ENCODE measurements around the gene COL27A1. TPM values are rescaled to one million over a fixed set of nuclear protein-coding genes. Genes with fewer than 3 reads are reported as not detected.

The COL27A1 gene
- total RNA-seq, 3 donors from 2014 or later, result 3.5 to 22.0 (median 6.7) TPM

DNA sequence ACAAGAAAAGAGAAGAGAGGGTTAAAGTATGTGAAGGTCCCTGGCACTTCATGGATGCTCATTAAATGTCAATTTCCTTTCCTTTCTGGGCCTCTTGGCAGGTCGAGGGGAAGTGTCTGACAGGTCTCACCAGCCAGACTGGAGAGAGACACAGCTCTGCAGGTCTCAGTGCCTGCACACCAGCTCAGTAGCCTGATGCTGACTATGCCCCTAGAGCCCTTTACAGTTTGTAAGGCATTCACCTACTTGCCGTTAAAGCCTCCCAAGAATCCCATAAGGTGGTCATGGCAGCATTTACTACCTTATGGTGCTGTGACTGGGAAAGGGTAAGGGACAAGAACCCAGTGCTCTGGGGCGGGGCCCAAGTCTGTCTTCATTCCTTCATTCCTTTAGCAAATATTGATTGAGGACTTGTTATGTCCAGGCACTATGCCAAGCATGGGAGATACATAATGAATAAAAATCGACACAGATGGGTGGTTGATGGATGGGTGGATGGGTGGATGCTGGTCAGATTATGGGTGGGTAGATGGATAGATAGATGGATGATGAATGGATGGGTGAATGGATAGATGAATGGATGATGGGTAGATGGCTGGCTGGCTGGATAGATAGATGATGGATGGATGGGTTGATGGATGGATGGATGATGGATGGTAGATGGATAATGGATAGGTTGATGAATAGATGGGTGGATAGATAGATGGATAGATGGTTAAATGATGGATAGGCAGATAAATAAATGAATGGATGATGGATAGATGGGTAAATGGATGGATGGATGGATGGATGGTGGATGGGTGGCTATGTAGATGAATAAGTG is 34.9 kb upstream of the COL27A1 start:
- intact Hi-C loops (cut with DNase I; ENCODE audit: low total_unique reads), result no loop called here
- DNase-seq (ENCODE audit: low spot score in 2 of 2), result no peak
- Histone ChIP-seq H3K27me3 (no peaks in the 10 kb centered on the region), H3K27ac (peak overlapping the region in 1 of 2 donors; percentile 7), H3K9me3 (no peaks in the 10 kb centered on the region), H3K4me3 (no peak overlapping the region), H3K4me1 (no peaks in the 10 kb centered on the region), H3K36me3 (no peaks in the 10 kb centered on the region)
- TF ChIP-seq, protein P1, sequence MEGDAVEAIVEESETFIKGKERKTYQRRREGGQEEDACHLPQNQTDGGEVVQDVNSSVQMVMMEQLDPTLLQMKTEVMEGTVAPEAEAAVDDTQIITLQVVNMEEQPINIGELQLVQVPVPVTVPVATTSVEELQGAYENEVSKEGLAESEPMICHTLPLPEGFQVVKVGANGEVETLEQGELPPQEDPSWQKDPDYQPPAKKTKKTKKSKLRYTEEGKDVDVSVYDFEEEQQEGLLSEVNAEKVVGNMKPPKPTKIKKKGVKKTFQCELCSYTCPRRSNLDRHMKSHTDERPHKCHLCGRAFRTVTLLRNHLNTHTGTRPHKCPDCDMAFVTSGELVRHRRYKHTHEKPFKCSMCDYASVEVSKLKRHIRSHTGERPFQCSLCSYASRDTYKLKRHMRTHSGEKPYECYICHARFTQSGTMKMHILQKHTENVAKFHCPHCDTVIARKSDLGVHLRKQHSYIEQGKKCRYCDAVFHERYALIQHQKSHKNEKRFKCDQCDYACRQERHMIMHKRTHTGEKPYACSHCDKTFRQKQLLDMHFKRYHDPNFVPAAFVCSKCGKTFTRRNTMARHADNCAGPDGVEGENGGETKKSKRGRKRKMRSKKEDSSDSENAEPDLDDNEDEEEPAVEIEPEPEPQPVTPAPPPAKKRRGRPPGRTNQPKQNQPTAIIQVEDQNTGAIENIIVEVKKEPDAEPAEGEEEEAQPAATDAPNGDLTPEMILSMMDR (IDR thresholded peaks at IDR 0.05), result no peak
- TF ChIP-seq POLR2A (IDR thresholded peaks at IDR 0.05) (no peak), POLR2AphosphoS5 (IDR thresholded peaks at IDR 0.05) (no peak)

DNA sequence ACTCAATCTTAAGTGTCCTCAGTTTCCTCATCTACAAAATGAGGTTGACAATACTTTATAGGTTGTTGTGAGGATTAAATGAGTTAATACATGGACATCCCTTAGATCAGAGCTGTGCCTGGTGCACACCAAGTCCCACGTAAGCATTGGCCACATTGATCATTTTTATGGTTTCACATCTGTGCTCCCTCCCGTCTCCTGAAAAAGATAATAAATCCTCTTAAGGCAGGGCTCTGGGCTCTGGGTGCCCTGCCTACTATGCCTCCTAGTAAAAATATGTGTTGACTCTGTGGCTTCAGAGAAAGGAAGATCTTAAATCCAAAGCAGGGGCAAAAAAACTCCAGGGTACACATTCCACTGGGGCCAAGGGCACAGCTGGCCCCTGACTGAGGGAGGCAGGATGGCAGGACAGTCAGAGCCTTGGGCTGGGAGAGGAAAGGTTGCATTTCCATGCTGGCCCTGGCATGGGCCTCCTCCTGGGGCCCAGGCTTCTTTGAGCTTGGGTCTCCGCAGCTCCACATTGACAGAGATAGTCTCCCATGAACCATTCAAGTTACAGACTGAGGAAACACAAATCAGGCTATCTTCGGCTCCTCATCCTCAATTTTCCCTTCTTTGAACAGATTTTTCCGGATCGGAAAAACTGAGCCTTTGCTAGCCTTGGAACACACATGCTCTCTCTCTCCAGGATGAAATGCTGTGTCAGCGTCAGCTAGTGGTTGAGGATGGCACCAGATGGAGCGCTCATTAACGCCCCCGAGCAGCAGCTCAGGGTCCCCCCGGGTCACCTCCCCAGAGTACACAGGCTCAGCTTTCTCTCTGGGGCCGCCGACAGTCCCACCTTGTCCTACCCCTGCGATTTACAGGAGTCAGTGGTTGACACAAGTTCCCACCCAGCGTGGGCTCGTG is 33.9 kb upstream of the COL27A1 start:
- TF ChIP-seq POLR2AphosphoS5 (IDR thresholded peaks at IDR 0.05) (no peak), POLR2A (IDR thresholded peaks at IDR 0.05) (no peak)
- TF ChIP-seq, protein P1 (IDR thresholded peaks at IDR 0.05), result no peak
- Histone ChIP-seq H3K4me1 (no peaks in the 10 kb centered on the region), H3K36me3 (no peaks in the 10 kb centered on the region), H3K9me3 (no peaks in the 10 kb centered on the region), H3K27ac (no peak overlapping the region), H3K27me3 (no peaks in the 10 kb centered on the region), H3K4me3 (no peak overlapping the region)
- DNase-seq (ENCODE audit: low spot score in 2 of 2), result no peak
- intact Hi-C loops (cut with DNase I; ENCODE audit: low total_unique reads), result no loop called here

DNA sequence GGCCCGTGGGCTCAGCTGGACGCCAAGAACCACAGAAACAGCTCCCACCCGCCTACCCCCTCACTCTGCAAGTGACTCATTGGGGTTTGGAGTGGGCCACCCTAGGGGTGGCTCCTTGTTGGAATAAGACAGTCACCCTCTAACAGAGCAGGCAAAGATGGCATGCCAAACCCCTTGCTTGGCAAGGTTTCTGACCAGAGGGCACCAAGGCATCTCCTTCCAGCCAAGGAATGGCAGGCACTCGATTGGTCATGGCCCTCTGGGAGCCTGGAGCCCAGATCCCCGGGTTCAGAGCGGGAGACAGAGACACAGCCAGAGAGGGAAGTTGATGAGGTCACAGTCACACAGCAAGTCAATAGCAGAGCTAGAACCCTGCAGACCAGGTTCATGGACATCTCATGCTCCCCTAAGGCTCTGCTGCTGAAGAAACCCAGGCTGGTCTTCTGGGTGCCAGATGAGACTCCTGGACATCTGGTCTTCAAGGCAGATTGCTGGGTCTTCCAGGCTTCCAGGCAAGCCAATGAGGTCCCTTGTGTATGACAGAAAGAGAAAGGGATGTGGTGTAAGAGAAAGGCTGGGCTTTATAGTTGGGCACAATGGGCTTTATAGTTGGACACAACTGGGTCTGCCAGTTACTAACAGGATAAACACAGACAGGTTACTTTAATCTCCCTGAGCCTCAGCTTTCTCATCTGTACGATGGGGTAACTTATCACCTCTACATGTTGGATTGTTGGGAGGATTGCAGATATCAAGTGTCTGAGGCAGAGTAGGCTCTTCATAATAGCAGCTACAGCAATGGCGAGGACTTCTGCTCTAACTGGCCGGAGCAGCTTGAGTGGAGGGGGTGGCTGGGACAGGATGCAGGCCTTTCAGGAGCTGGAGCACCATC is 33.0 kb upstream of the COL27A1 start:
- Histone ChIP-seq H3K9me3 (no peaks in the 10 kb centered on the region), H3K36me3 (no peaks in the 10 kb centered on the region), H3K4me3 (no peak overlapping the region), H3K27me3 (no peaks in the 10 kb centered on the region), H3K27ac (no peak overlapping the region), H3K4me1 (no peaks in the 10 kb centered on the region)
- no peak for DNase-seq (ENCODE audit: low spot score in 2 of 2)
- no peak for TF ChIP-seq POLR2AphosphoS5 (IDR thresholded peaks at IDR 0.05)
- TF ChIP-seq, protein P1 (IDR thresholded peaks at IDR 0.05), result no peak
- intact Hi-C loops (cut with DNase I; ENCODE audit: low total_unique reads), result no loop called here

DNA sequence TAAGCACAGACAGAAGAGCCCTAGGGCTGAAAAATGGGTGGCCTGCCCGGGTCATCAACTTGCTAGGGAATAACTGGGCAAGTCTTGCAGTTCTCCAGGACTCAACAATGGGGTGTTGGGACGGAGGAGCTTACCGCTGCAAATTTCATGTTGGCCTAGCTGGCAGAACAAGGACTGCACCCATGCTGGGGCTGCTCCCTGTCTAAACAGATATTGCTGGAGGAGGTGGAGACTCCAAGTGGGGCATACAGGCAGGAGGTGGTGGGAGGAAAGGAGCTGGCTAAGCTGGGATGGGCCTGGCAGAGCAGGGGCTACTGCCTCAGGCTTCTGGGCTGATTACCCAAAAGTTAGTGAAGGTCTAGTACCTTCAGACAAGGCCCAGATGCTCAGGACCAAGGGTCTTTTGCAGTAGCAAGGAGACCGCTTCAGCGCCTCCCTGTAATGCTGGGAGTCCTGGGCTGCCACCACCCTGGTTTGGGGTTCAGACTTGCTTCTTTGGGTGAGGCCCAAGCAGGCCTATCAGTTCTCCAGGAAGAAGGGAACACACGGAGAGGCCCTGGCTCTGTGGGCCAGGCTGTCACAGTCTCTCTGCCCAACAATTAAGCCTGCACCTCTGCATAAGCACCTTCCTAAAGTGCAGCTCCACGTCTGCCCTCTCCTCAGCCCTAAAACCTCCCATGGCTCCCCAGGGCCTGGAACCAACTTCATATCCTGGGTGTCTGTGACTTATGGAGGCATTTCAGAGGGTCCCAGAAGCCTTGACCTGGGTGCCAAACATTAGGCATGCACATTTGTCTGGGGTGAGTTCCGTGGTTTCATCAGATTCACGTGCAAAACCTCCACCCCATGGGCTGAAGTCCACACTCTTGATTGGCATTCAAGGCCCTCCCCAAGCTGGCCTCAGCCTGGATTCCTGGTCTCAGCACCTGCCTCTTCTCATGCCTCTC is 32.0 kb upstream of the COL27A1 start:
- Histone ChIP-seq H3K27me3 (no peaks in the 10 kb centered on the region), H3K4me1 (no peaks in the 10 kb centered on the region), H3K9me3 (peaks cover 0 to 4% of the 10 kb centered on the region in 2 donors), H3K36me3 (no peaks in the 10 kb centered on the region), H3K4me3 (no peak overlapping the region), H3K27ac (no peak overlapping the region)
- intact Hi-C loops (cut with DNase I; ENCODE audit: low total_unique reads), result no loop called here
- no peak for DNase-seq (ENCODE audit: low spot score in 2 of 2)
- no peak for TF ChIP-seq POLR2AphosphoS5 (IDR thresholded peaks at IDR 0.05)
- TF ChIP-seq, protein P1 (IDR thresholded peaks at IDR 0.05), result no peak
- no peak for TF ChIP-seq POLR2A (IDR thresholded peaks at IDR 0.05)
